Panc1 (cell line): ENCODE measurements around the gene DPAGT1.

ENCODE experiments used
- CTCF ChIP-seq: fragments of 450-650 bp; IDR thresholded peaks from 2 replicates; pipeline ENCODE4 v1.5.1; 2017; ENCODE audit warnings: mild to moderate bottlenecking
- POLR2AphosphoS5 ChIP-seq: IDR thresholded peaks from 2 replicates; pipeline ENCODE4 v1.6.1; 2012; ENCODE audit warnings: mild to moderate bottlenecking, low read depth, low read length, moderate library complexity
- SIN3A ChIP-seq: IDR thresholded peaks from 2 replicates; pipeline ENCODE4 v1.6.1; 2012; ENCODE audit warnings: low read depth, mild to moderate bottlenecking, low read length, moderate library complexity, borderline replicate concordance; ENCODE audit not compliant: insufficient read depth
- TCF7L2 ChIP-seq: IDR thresholded peaks from 2 replicates; pipeline ENCODE4 v1.6.1; 2011; ENCODE audit warnings: mild to moderate bottlenecking, low read depth, low read length, inconsistent platforms

GRCh38 chr11:119109843-119110242, 8.2 kb upstream of the DPAGT1 start:
- TF ChIP-seq TCF7L2 (no peak), CTCF (no peak), POLR2AphosphoS5 (no peak), SIN3A (no peak)
